GM21423 (cell line): ENCODE data around the gene CLDN14.
"Not testable (repeated sequence)": the region's sequence is repeated elsewhere in the genome, so short reads cannot be mapped to it uniquely, and the experiment has no call there.

Experiments
- ATAC-seq: cut with Tn5 transposase; IDR thresholded peaks from one replicate; pipeline ENCODE4 v1.9.1; 2021; ENCODE audit warnings: mild to moderate bottlenecking, moderate library complexity; ENCODE audit not compliant: unreplicated experiment

Gene CLDN14

GRCh38 chr21:36502365-36502764 is 22.4 kb upstream of the CLDN14 start:
- ATAC-seq, result no peak

GRCh38 chr21:36501589-36501892 is 21.6 kb upstream of the CLDN14 start:
- ATAC-seq, result no peak

GRCh38 chr21:36499578-36500471 is 19.9 kb upstream of the CLDN14 start:
- ATAC-seq, result no peak

GRCh38 chr21:36494557-36494956 is 14.6 kb upstream of the CLDN14 start:
- no peak for ATAC-seq

GRCh38 chr21:36491209-36491910 is 11.4 kb upstream of the CLDN14 start:
- no peak for ATAC-seq

GRCh38 chr21:36489776-36490165 is 9.8 kb upstream of the CLDN14 start:
- no peak for ATAC-seq

GRCh38 chr21:36489103-36489775 is 9.3 kb upstream of the CLDN14 start:
- ATAC-seq, result no peak

- ATAC-seq, result no peak
Observed at GRCh38 chr21:36487641-36488307, 7.9 kb upstream of the CLDN14 start.

- no peak for ATAC-seq
Observed at GRCh38 chr21:36486246-36486645, 6.3 kb upstream of the CLDN14 start.

- no peak for ATAC-seq
Observed at GRCh38 chr21:36485476-36485875, 5.6 kb upstream of the CLDN14 start.

GRCh38 chr21:36483095-36483494 is 3.2 kb upstream of the CLDN14 start:
- no peak for ATAC-seq

GRCh38 chr21:36482673-36483072 is 2.8 kb upstream of the CLDN14 start:
- no peak for ATAC-seq

GRCh38 chr21:36482181-36482580 is 2.3 kb upstream of the CLDN14 start:
- no peak for ATAC-seq

GRCh38 chr21:36481639-36482038 is 1.7 kb upstream of the CLDN14 start:
- no peak for ATAC-seq

- ATAC-seq, result no peak
Observed at GRCh38 chr21:36480618-36481017, 696 bp upstream of the CLDN14 start.

- ATAC-seq, result no peak
Observed at GRCh38 chr21:36478941-36479340, 981 bp downstream of the CLDN14 start.

GRCh38 chr21:36478207-36478701 is 1.7 kb downstream of the CLDN14 start:
- no peak for ATAC-seq

- ATAC-seq, result no peak
Observed at GRCh38 chr21:36477559-36477958, 2.4 kb downstream of the CLDN14 start.

- ATAC-seq, result no peak
Observed at GRCh38 chr21:36477001-36477400, 2.9 kb downstream of the CLDN14 start.

GRCh38 chr21:36476541-36476940 is 3.4 kb downstream of the CLDN14 start:
- ATAC-seq, result not testable (repeated sequence)

- ATAC-seq, result no peak
Observed at GRCh38 chr21:36474591-36474990, 5.3 kb downstream of the CLDN14 start.
